HG03175 (cell line): ENCODE data around the gene BOLL.
"Not testable (repeated sequence)": the region's sequence is repeated elsewhere in the genome, so short reads cannot be mapped to it uniquely, and the experiment has no call there.

Experiments used
- ATAC-seq: cut with Tn5 transposase; IDR thresholded peaks from one replicate; pipeline ENCODE4 v1.9.1; 2021; ENCODE audit warnings: mild to moderate bottlenecking, moderate library complexity; ENCODE audit not compliant: unreplicated experiment

The BOLL gene, protein sequence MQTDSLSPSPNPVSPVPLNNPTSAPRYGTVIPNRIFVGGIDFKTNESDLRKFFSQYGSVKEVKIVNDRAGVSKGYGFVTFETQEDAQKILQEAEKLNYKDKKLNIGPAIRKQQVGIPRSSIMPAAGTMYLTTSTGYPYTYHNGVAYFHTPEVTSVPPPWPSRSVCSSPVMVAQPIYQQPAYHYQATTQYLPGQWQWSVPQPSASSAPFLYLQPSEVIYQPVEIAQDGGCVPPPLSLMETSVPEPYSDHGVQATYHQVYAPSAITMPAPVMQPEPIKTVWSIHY

DNA sequence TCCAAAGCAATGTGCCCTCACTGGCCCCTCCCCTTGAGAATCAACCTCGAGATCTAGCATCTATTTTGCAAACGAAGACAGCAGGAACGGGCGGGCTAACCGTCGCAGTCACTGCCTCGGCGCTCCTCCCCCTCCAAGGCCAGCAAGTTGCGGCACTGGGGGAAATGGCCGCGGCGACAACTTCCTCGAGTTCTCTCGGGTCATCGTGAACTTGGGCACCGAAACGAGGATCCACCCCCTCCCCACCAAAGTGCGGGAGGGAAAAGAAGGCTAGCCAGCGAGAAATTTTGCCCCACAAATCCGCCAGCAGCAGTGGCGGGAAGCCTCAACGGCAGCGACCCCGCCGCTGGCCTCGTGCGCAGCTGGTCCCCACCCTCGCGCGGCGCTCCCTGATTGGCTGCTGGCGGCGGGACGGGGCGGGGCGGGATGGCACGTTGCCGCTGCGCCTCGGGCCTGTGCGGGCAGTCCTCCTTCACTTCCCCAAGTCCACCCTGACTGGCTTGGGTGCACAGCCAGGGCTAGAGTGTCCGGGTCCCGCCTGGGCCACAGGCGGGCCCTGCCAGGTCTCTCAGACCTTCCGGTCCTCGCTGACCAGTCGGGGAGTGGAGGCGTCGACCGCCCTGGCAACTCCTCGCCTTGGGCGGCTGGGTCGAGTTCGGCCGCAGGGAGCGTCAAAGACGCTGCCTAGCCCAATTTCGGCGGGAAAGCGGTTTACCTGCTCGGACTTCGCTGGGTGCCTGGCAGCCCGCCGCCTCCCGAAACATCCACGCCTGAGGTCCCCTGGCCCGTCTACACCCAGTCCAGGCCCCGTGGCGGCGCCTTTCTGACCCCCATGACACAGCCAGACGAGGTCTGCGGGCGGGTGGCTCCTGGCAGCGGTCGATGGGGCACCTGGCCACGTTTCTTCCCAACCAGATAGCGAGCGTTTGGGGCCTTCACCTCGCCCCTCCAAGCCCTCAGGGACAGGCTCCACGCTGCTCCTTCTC is at the start of gene BOLL:
TSS of gene BOLL (minus strand) at position 364 of the 986 bp plus-strand sequence. CDS start 3,469 bp downstream, outside the sequence.
- ATAC-seq, result no peak

DNA sequence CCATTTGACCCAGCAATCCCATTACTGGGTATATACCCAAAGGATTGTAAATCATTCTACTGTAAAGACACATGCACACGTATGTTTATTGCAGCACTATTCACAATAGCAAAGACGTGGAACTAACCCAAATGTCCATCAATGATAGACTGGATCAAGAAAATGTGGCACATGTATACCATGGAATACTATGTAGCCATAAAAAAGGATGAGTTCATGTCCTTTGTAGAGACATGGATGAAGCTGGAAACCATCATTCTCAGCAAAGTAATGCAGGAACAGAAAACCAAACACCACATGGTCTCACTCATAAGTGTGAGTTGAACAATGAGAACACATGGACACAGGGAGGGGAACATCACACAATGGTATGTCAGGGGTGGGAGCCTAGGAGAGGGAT is 49.7 kb upstream of the BOLL start:
- ATAC-seq, result not testable (repeated sequence)

DNA sequence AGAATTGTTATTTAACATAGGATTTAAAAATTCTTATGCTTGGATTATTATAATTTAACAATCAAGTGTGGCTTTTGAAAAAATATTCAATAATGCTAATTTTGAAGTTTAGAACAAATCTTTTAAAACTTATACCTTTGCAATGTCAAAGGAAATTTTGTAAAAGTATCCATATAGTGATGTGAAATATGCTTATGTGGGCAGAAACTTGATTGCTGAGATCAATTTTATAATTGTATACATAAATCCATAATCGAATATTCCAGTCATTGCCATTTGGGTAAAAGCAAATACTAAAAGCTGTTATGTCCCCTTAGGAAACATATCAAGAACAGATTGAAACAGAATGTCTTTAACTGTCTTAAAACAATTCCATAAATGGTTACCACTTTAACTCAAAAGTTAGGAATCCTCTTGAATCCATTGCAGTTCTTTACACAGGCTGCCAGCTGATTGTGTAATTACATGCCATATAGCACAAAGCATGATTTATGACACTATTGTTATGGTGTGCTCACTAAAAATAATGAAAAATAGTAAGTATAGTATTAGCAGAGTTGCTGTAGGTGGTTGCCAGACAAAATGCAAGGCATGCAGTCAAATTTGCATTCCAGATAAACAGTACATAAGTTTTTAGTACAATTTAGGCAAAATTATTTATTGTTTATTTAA is 43.5 kb upstream of the BOLL start:
- no peak for ATAC-seq

DNA sequence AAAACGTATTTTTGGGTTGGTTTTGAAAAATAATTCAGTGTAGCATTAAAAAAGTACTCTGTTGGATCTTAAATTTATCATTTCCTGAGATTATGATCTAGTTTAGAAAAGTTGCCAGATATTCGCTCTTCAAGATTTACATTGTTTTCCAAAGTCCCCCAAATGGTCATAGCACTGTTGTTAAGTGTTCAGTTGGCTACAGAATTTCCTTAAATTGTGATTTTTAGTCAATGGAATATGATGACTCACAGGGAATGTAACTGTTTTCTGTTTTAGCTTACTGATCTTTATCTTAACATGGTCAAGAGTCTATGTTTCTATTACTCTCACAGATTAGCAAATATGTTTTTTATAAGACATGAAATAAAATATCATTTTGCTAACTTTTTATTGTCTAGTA is 42.5 kb upstream of the BOLL start:
- ATAC-seq, result no peak

DNA sequence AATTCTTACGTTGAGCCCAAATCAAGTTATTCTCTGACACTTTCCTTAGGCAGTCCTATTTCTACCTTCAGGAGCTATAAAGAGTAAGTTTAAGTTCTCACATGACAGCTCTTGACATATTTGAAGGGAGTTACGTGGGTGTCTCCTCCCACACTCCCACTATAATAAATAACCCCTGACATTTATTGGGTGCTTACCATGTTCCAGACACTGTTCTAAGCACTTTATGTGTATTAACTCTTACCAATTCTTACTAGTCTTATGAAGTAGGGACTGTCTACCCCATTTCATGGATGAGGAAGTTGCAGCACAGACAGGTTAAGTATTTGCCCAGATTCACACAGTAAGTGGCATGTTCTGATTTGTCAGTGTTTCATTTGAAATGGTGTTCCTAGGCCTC is 37.2 kb upstream of the BOLL start:
- no peak for ATAC-seq

DNA sequence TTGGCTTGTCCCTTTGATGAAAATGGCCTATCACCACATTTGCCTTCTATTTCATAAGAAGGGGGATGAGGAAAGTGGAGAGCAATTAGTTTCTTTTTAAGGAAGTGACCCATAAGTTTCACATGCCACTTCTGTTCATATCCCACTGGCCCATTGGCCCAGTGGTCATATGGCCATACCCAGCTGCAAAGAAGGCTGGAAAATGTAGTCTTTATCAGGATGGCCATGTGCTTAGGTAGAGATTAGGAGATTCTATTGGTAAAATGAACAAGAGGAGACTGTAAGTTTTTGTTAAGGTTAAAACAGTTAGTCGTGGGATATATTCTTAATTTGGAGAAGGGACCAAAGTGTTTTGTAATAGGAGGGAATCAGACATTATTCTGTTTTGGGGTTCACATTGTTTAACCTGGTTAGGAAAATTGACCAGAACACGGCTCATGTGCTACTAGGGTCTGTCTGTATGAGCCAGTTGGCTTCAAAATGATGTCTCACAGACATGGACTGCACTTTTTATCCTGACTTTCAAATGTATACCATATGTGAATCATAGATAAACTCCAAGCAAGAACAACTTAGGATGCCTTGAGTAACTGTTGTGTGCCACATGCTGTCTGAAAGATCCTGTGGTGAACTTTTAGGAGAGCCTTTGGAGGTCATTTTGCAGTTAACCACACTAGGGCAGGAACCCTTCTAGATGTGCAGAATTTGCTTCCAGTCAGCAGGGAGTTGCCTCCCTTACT is 36.6 kb upstream of the BOLL start:
- no peak for ATAC-seq

DNA sequence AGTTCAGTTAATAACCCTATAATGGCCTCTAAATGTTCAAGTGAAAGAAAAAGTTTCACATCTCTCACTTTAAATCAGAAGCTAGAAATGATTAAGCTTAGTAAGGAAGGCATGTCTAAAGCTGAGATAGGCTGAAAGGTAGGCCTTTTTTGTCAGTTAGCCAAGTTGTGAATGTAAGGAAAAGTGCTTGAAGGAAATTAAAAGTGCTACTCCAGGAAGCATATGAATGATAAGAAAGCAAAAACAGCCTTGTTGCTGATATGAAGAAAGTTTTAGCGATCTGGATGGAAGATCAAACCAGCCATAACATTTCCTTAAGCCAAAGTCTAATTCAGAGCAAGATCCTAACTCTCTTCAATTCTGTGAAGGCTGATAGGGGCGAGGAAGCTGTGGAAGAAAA is 29.4 kb upstream of the BOLL start:
- no peak for ATAC-seq

DNA sequence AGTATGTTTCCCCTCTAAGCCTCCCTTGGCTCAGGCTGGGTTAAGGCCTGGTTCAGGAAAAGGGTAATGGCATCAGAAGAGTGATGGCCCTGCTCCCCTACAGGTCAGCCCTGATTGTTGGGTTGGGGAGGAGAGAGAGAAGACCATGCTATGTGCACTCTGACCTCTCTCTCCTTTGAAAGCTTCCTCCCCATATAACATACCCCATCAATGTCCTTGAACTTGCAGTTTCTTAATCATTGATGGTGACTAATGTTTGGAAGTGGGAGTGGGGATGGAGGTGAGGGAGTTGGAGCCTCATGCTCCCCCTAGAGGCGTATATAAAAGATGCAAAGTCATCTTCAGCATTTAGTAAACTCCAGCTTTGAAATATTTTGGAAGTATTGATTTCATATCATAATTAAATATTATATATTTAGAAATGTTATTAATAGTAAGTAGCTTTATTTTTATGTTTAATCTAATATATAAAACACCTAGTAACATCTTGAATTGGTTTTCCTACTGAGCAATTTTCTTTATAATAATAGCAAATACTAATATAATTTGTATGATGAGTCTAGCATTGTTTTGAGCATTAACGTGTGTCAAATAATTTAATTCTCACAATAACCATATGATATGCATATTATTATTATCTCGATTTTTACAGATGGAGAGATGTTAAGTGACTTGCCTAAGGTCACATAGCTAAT is 28.1 kb upstream of the BOLL start:
- no peak for ATAC-seq

DNA sequence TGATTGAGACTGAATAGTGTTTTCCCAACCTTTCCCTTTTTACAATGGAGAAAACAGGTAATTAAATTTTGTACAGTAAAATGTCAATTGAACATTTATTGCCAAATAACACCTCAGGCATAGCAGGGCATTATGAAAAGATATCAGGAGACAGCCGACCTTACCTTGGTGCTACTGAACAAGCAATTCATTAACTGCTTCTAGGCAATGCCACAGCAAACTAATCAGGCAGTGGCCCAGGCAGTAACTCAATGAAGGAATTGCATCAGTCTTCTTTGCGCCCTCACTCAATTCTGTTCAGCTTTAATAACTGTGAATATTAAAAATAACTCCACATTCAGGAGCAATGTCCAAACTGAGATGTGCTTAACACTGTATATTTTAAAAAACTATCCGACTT is 25.4 kb upstream of the BOLL start:
- no peak for ATAC-seq

DNA sequence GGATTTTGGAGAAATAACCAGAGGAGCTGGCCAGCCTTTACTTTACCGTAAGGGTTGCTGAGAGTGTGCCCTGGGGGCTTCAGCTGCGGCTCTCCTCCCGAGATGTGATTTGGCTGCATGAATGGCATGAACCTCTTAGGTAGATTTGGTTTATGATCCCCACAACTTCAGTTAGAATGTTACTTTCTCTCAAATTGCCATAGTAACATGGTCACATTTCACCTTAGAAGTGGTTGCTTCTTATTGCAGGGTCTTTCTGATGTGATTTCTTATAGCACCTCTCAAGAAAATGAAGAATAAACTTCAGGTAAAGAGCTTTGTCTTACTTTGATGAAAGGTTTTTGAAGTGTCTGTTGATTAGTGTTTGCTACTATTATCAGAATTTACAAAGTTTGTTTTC is 24.9 kb upstream of the BOLL start:
- ATAC-seq, result no peak

DNA sequence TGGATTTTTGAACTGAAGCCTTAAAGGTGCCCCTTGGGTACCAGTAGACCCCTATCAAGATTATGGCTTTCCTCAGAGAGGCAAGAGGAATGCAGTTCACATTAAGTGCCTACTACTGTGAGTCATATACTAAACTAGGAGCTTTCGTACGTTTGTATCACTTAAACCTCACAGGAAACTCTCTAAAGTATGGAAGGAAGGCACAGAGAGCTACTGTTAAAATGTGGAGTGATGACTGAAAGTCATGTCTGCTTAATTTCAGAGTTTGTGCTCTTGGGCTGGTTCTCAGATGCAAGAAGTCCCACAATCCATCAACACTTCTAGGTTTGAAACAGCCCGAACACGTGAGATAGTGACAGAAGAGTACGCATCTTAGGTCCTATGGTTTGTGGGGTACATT is 23.9 kb upstream of the BOLL start:
- no peak for ATAC-seq

DNA sequence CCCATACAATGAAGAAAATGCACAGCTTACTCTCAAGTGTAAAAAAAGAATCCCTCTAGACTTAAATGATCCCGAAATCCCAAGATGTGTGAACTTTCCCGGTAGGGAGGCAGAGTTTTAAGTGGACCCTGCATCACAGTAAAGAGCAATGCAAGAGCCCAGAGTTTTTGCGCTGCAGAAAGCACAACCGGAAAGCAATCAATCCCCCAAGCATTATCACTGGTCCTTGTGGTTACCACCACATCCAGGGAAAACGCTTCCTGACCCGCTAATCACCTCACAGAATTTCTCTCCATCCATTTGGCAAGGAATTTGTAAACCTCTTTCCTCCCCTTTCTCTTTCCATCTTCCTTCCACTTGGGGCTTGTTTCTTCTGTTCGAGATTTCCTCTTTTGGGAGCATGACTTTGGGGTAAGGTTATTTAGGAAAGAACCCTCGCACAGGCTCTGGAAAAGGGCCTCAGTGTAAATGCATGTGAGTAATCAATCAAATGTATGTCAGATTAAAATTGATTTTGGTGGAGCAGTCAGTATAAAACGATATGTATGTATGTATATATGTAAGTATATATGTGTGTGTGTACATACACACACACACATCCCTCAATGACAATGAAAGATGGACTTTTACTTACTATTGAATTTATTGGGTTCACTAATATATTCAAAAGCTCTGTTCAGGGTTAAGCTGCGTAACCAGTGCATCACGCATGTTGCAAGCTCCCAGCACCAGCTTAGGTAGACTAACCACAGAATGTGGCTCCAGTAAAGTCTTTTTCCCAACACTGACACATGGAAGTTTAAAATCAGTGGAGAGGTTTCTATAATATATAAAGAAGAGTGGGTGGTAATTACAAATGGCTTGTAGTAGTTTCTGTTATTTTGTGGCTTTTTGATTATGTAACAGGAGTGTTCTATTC is 20.9 kb upstream of the BOLL start:
- no peak for ATAC-seq

DNA sequence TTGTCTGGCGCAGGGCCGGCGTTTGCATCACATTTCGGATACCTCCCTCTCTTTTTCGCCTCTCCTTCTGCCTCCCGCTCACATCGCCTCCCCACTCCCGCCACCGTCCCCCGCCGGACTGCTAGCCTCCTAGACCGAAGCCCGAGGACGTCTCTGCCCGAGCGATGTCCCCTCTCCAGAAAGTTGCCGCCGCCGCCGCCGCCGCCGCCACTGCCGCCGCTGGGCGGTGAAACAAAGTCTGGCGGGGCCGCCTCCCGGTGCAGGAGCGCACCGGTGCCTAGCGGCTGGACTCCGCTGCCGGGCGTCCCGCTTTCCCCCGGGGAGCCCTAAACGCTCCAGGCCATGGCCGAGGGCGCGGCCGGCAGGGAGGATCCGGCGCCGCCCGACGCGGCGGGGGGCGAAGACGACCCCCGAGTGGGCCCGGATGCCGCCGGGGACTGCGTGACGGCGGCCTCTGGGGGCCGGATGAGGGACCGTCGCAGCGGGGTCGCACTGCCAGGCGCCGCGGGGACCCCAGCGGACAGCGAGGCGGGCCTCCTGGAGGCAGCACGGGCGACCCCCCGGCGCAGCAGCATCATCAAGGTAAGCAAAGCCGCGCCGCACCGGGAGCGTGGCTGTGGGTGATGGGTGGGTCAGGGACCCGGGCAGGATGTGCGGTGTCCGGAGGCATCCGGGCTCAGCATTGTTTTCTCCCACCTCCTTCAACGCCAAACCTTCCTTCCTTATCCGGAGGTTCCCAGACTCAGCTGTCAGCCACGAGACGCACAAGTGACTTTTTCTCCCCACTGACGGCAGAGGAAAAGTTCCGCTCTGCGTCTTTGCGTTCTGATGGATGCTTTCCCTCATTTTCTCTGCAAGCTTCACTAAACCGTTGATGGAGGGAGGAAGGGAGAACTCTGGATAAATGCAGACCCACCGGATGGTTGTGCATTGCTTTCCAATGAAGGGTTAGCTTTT is 19.9 kb upstream of the BOLL start:
- ATAC-seq, result peak; percentile 37

DNA sequence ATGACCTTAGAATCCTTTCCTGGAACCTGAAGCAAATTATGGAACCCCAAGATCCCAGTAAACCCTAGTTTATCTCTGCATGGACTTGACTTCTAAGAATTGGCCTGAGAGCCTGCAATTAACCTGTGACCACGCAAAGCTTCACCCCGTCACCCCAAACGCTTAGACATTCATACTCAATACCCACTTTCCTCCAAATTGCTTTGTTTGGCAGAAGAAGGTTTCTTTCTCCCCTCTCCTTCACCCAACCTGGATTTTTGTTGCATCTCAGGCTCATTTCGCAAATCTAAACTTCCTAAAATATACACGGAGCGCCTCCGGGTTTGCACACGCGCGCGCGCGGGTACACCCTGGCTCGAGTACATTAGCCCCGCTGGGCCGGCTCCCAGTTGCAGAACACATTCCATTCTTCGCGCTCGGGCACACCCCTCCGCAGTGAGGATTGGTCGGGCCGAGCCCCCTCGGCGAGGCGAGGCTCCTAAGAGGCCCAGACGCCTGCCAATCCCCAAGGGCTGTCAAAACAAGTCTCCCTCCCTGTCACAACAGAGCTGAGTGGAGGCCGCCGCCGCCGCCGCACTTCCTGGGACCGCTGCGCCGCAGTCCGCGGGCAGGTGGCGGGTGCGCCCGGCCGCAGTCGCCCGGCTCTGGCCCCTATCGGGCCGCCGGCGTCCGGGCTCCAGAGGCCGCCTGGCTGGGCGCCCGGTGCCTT is 19.1 kb upstream of the BOLL start, which contains the start of gene PLCL1:
TSS of gene PLCL1 (plus strand) at position 545 of the 709 bp plus-strand sequence.
- peak; percentile 100 for ATAC-seq

DNA sequence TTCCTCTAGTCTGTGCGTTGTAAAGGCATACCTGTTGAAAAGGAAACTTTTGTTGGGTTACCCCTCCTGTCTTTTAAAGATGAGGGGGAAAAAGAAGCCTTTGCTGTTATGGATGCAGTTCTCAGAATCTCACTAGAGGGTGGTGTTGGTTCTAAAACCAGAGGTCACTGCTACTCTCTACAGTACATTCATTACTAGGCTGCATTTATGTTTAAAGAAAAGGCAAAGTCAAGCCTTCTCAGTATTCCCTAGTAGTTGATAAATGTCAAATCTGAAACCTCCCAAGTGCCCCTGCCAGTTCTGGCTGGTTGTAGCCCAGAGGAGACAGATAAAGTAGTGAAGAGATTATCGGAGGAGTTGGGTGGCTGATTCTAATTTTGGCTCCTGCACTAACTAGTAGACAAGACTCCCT is 17.9 kb upstream of the BOLL start:
- ATAC-seq, result peak; percentile 19

DNA sequence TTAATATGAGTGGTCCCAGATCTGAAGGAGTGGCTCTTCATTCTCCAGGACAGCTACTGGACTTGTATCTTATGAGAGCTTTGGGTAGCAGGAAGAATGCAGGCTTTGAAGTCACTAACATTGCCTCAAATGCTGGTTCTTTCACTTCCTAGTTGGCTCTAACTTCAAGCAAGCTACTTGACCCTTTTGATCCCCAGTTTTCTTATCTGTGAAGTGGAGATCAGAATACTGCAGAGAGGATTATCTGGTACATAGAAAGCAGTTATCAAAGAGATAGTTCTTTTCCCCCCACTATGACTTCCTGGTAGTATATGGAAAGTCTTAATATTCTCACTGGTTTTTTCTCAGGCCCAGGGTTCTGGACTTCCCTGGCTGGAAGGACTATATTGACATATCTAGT is 15.9 kb upstream of the BOLL start:
- ATAC-seq, result no peak

DNA sequence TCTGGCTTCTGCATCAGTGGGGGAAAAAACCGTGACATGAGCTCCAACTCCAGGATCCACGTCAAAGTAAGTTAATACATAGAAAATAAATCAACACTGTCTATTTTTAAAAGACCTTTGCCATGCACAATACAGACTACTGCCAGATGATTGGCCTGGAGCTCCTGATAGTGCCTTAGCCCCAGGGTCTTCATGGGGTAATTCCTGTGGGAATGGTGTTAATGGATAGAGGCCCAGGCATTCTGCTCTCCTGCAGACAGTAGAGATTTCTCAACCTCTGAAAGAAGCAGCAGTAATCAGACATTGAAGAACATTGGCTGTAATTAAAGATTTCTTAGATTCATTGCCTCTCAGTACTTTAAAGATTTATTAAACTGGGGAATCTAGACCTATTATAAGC is 15.0 kb upstream of the BOLL start:
- no peak for ATAC-seq
